GM23338 (cell line): ENCODE measurements around the gene LMF1. TPM values are rescaled to one million over a fixed set of nuclear protein-coding genes. Genes with fewer than 3 reads are reported as not detected.

Experiments
- ATAC-seq: fragments of 200-7000 bp; cut with Tn5 transposase; 3 replicates; pipeline ENCODE4 v1.9.1; 2020
- DNase-seq: peaks from one replicate; pipeline ENCODE4 v3.0.0-alpha.2; 2015; ENCODE audit warnings: low spot score
- H2AFZ ChIP-seq: fragments of 200-600 bp; sonication (generic); 2 replicates; pipeline ENCODE4 v1.8.0; 2016; ENCODE audit warnings: antibody characterized with exemption, mild to moderate bottlenecking, moderate library complexity
- H3F3A ChIP-seq: fragments of 200-600 bp; sonication (generic); replicated peaks from 2 replicates; pipeline ENCODE4 v1.8.0; 2017; ENCODE audit warnings: antibody characterized with exemption, mixed run types, low read depth
- H3K27ac ChIP-seq: fragments of 200-600 bp; sonication (generic); 2 replicates; pipeline ENCODE4 v1.6.1; 2016; ENCODE audit warnings: low read depth
- H3K27me3 ChIP-seq: fragments of 200-600 bp; sonication (generic); 2 replicates; pipeline ENCODE4 v1.8.0; 2016; ENCODE audit warnings: mild to moderate bottlenecking, mixed run types, moderate library complexity; ENCODE audit not compliant: insufficient read depth
- H3K36me3 ChIP-seq: fragments of 200-600 bp; sonication (generic); 2 replicates; pipeline ENCODE4 v1.8.0; 2016; ENCODE audit warnings: mild to moderate bottlenecking; ENCODE audit not compliant: insufficient read depth
- H3K4me1 ChIP-seq: fragments of 200-600 bp; sonication (generic); 2 replicates; pipeline ENCODE4 v1.8.0; 2016; ENCODE audit warnings: mild to moderate bottlenecking, moderate library complexity; ENCODE audit not compliant: insufficient read depth
- H3K4me2 ChIP-seq: fragments of 200-600 bp; sonication (generic); 2 replicates; pipeline ENCODE4 v1.7.1; 2017; ENCODE audit warnings: mixed run types
- H3K4me3 ChIP-seq: fragments of 200-600 bp; sonication (generic); 2 replicates; pipeline ENCODE4 v1.6.1; 2016; ENCODE audit warnings: mixed run types
- H3K79me2 ChIP-seq: fragments of 200-600 bp; sonication (generic); replicated peaks from 2 replicates; pipeline ENCODE4 v1.8.0; 2017; ENCODE audit warnings: mild to moderate bottlenecking; ENCODE audit not compliant: insufficient read depth
- H3K9me2 ChIP-seq: fragments of 200-600 bp; sonication (generic); 2 replicates; pipeline ENCODE4 v1.8.0; 2017; ENCODE audit not compliant: insufficient read depth
- H4K20me1 ChIP-seq: fragments of 200-600 bp; sonication (generic); replicated peaks from 2 replicates; pipeline ENCODE4 v1.8.0; 2017; ENCODE audit warnings: mild to moderate bottlenecking; ENCODE audit not compliant: insufficient read depth
- H3K27ac Mint-ChIP-seq: 2 replicates; pipeline ENCODE4 v1.8.0; 2020; ENCODE audit warnings: inconsistent platforms, mild to moderate bottlenecking, moderate library complexity, mixed read lengths
- H3K27me3 Mint-ChIP-seq: 3 replicates; pipeline ENCODE4 v1.8.0; 2022; ENCODE audit warnings: low read depth, mild to moderate bottlenecking, moderate library complexity, mixed read lengths, inconsistent platforms; ENCODE audit not compliant: insufficient read depth, poor library complexity
- H3K36me3 Mint-ChIP-seq: 3 replicates; pipeline ENCODE4 v1.8.0; 2021; ENCODE audit warnings: low read depth, mild to moderate bottlenecking, inconsistent platforms, moderate library complexity, mixed read lengths
- H3K4me1 Mint-ChIP-seq: 3 replicates; pipeline ENCODE4 v1.8.0; 2020; ENCODE audit warnings: mild to moderate bottlenecking, inconsistent platforms, mixed read lengths
- H3K4me3 Mint-ChIP-seq: 3 replicates; pipeline ENCODE4 v1.8.0; 2021; ENCODE audit warnings: moderate library complexity, mild to moderate bottlenecking, inconsistent platforms, mixed read lengths
- H3K9me3 Mint-ChIP-seq: 3 replicates; pipeline ENCODE4 v1.8.0; 2020; ENCODE audit warnings: moderate library complexity, mild to moderate bottlenecking, inconsistent platforms, mixed read lengths
- CREB1 ChIP-seq: fragments of 250-450 bp; sonication (Bioruptor Pico); IDR thresholded peaks from 2 replicates; pipeline ENCODE4 v1.5.0; 2020; ENCODE audit warnings: low read depth, mild to moderate bottlenecking, moderate library complexity
- CTCF ChIP-seq, 2 experiments: fragments of 200-600 bp in 1 of 2; sonication (generic) in 1 of 2; conservative IDR thresholded peaks; 2 replicates each; pipeline versions ENCODE4 v1.5.1 to v1.6.1; 2016 to 2017; ENCODE audit warnings: antibody characterized with exemption in 2 of 2, low read depth in 2 of 2, mild to moderate bottlenecking in 2 of 2, moderate library complexity in 1 of 2
- ETS1 ChIP-seq: IDR thresholded peaks from 2 replicates; pipeline ENCODE4 v1.6.1; 2016; ENCODE audit warnings: antibody characterized with exemption
- EZH2 ChIP-seq: fragments of 200-600 bp; sonication (generic); IDR thresholded peaks from one replicate; pipeline ENCODE4 v1.8.0; 2017; ENCODE audit warnings: antibody characterized with exemption, mild to moderate bottlenecking, low read depth; ENCODE audit not compliant: unreplicated experiment
- EZH2phosphoT487 ChIP-seq: fragments of 200-600 bp; sonication (generic); IDR thresholded peaks from one replicate; pipeline ENCODE4 v1.8.1; 2018; ENCODE audit warnings: antibody characterized with exemption; ENCODE audit not compliant: unreplicated experiment
- JUNB ChIP-seq: IDR thresholded peaks from one replicate; pipeline ENCODE4 v1.6.1; 2016; ENCODE audit warnings: antibody characterized with exemption; ENCODE audit not compliant: unreplicated experiment
- NANOG ChIP-seq: IDR thresholded peaks from 2 replicates; pipeline ENCODE4 v1.6.1; 2016; ENCODE audit warnings: antibody characterized with exemption, borderline replicate concordance
- POLR2AphosphoS5 ChIP-seq: IDR thresholded peaks from 2 replicates; pipeline ENCODE4 v1.6.1; 2016; ENCODE audit warnings: antibody characterized with exemption, low read depth
- REST ChIP-seq: IDR thresholded peaks from one replicate; pipeline ENCODE4 v1.6.1; 2018; ENCODE audit warnings: antibody characterized with exemption; ENCODE audit not compliant: unreplicated experiment
- STAT1 ChIP-seq: IDR thresholded peaks from one replicate; pipeline ENCODE4 v1.6.1; 2016; ENCODE audit warnings: antibody characterized with exemption; ENCODE audit not compliant: unreplicated experiment
- ZNF114 ChIP-seq: fragments of 250-450 bp; sonication (Bioruptor Pico); IDR thresholded peaks from 2 replicates; pipeline ENCODE4 v1.5.0; 2020; ENCODE audit warnings: mild to moderate bottlenecking, moderate library complexity
- ZNF331 ChIP-seq: fragments of 250-450 bp; sonication (Bioruptor Pico); IDR thresholded peaks from 2 replicates; pipeline ENCODE4 v1.5.0; 2020; ENCODE audit warnings: low read depth, mild to moderate bottlenecking, moderate library complexity
- ZNF462 ChIP-seq: fragments of 250-450 bp; sonication (Bioruptor Pico); IDR thresholded peaks from 2 replicates; pipeline ENCODE4 v1.5.0; 2020; ENCODE audit warnings: mild to moderate bottlenecking, moderate library complexity
- polyA plus RNA-seq: library from polyadenylated mRNA; unstranded; fragments of >200 nt; fragmentation: Nextera tagmentation; extraction: Ambion mirVana; gene quantifications from 2 replicates; pipeline ENCODE4 v1.2.1, GENCODE V29; 2016
- total RNA-seq: library from RNA; depleted of rRNA; stranded (reverse); fragments of >200 nt; shearing (Covaris generic); gene quantifications from 2 replicates; pipeline ENCODE4 v1.2.3, GENCODE V29; 2014

Gene LMF1
- total and polyA plus RNA-seq, 2 experiments from 2014 or later, result 4.2 to 10.1 TPM

GRCh38 chr16:856811-857210 lies 114.0 kb downstream of the LMF1 start:
- Mint-ChIP-seq H3K27me3 (peaks cover 14% of the 10 kb centered on the region), H3K36me3 (peaks cover 24% of the 10 kb centered on the region; the same call in 2 of the 3 replicates), H3K4me1 (no peaks in the 10 kb centered on the region), H3K27ac (no peak overlapping the region), H3K9me3 (peaks cover 62% of the 10 kb centered on the region), H3K4me3 (no peak overlapping the region)
- Histone ChIP-seq H3K36me3 (no peaks in the 10 kb centered on the region), H3K4me2 (no peak overlapping the region), H3K4me1 (no peaks in the 10 kb centered on the region), H2AFZ (no peak overlapping the region), H3K9me2 (no peaks in the 10 kb centered on the region), H3K27ac (no peak overlapping the region), H3K4me3 (no peak overlapping the region), H3K27me3 (no peaks in the 10 kb centered on the region), H4K20me1 (no peaks in the 10 kb centered on the region), H3K79me2 (no peaks in the 10 kb centered on the region), H3F3A (no peaks in the 10 kb centered on the region)
- ATAC-seq, result no peak
- TF ChIP-seq EZH2 (no peak), ETS1 (no peak), STAT1 (no peak), ZNF114 (CRISPR knock-in tag) (no peak), EZH2phosphoT487 (no peak), JUNB (no peak), ZNF331 (CRISPR knock-in tag) (no peak), CREB1 (CRISPR knock-in tag) (no peak), REST (no peak), CTCF (conservative IDR thresholded peaks at IDR 0.05; ENCODE audit: low read depth in 2 of 2) (no peak), ZNF462 (no peak), NANOG (no peak), POLR2AphosphoS5 (no peak)
- DNase-seq, result no peak
